22Rv1 (cell line): ENCODE results near the gene R3HDM2.

ENCODE experiments used
- CTCF ChIP-seq: fragments of 450-650 bp; IDR thresholded peaks from 2 replicates; pipeline ENCODE4 v1.5.1; 2017; ENCODE audit warnings: mild to moderate bottlenecking
- ZFX ChIP-seq: fragments of 450-650 bp; IDR thresholded peaks from 2 replicates; pipeline ENCODE4 v1.6.1; 2017; ENCODE audit warnings: antibody characterized with exemption, borderline replicate concordance

DNA sequence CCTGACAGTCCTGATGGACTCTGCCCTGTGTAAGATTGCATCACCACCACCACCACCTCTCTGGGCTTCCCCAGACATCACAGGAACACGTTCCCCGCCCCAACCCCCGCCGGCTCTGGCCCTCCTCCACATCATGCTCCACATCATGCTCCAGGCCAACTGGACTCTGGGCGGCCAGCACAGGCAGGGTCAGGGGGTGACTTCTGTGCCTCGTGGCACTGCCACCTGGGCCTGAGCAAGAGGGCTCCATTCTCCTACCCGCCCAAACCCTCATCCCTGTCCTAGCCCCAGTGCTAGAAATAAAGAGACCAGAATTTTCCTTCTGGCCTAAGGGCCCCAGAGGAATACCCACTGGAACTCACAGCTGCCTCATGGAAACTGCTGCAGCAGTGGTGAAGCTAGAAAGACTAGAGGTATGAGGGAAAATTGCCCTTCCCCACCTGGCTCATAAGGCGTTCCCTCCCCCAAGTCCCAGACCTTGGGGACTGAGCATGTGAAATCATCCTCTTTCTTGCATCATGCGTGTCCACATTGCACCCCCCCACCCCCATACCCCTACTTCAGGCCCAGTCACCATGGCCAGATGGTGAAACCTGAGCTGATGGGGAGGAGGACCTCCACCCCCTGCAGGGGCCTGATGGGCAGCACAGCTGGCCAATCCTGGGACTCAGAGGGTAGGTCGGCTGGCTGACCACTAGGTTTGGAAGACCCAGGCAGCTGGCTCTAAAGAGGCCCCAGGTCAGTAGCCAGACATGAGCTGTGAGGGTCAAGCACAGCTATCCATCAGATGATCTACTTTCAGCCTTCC is 23.9 kb upstream of the R3HDM2 start, which contains the start of gene INHBE:
- no peak for TF ChIP-seq CTCF
- TF ChIP-seq ZFX: no peak
